Measurements from ENCODE around the gene PNMA8A.
"Not testable (repeated sequence)": the region's sequence is repeated elsewhere in the genome, so short reads cannot be mapped to it uniquely, and the experiment has no call there.

The PNMA8A gene

DNA sequence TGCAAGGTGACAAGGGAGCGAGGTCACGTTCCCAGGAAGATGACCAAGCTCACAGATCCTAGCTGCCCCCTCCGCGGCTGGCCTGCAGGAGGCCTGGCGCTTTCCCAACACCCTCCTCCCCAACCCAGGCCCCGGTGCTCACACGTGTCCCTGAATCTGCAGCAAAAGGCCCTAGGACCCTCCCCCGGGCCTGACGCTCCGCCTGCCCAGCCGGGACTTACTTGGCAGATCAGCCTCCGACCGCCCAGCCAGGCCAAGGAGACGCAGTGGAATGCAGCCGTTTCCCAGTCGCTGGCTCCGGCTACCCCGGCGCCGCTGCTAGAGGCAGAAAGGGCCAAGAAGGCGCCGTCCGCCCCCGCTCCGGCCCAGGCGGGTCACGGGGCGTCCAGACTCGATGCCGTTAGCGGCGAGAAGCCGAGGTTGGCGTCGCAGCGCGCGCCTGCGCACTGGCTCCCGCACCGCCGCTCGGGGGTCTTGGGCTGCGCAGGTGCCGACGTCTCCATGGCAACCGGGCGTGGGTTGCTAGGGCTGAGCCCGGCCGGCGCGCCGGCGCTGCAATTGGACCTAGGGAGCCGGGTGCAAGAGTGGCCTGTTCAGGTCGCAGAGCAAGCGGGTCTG is at the start of gene PNMA8A:
Gene PNMA8A (minus strand): TSS at position 448 of the 618 bp plus-strand sequence. CDS start 528 bp downstream, outside the sequence.
- peak within 1 kb of the TSS; percentile 74 for H3K4me3 ChIP-seq (ENCODE audit: low read depth, low read length)

DNA sequence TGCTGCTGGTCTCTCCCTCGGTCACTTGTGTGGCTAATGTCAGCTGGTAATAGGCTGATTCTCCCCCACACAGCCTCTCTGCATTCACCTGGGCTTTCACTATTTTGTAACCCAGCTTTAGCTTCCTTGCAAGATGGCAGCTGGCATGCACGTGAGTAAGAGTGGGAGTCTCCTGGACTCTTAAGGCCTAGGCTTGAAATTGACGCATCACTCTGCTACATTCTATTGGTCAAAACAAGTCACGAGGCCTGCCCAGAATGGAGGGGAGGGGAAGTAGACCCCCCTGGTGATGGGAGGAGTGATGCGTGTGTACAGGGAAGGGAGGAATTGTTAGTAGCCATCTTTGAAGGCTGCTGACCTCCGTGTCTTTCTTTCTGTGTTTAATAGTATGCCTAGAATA is 49.3 kb upstream of the PNMA8A start:
- H3K4me3 ChIP-seq (ENCODE audit: low read depth, low read length), result no peak overlapping the region

- H3K4me3 ChIP-seq (ENCODE audit: low read depth, low read length), result no peak overlapping the region
These were observed 46.1 kb upstream of the PNMA8A start for GRCh38 chr19:46517471-46517870.

- H3K4me3 ChIP-seq (ENCODE audit: low read depth, low read length), result no peak overlapping the region
These were observed 44.6 kb upstream of the PNMA8A start for GRCh38 chr19:46515879-46516350.

- no peak overlapping the region for H3K4me3 ChIP-seq (ENCODE audit: low read depth, low read length)
These were observed 43.9 kb upstream of the PNMA8A start for GRCh38 chr19:46515290-46515609.

GRCh38 chr19:46514589-46515289 is 43.4 kb upstream of the PNMA8A start:
- H3K4me3 ChIP-seq (ENCODE audit: low read depth, low read length), result no peak overlapping the region

GRCh38 chr19:46513461-46514236 is 42.3 kb upstream of the PNMA8A start:
- no peak overlapping the region for H3K4me3 ChIP-seq (ENCODE audit: low read depth, low read length)

DNA sequence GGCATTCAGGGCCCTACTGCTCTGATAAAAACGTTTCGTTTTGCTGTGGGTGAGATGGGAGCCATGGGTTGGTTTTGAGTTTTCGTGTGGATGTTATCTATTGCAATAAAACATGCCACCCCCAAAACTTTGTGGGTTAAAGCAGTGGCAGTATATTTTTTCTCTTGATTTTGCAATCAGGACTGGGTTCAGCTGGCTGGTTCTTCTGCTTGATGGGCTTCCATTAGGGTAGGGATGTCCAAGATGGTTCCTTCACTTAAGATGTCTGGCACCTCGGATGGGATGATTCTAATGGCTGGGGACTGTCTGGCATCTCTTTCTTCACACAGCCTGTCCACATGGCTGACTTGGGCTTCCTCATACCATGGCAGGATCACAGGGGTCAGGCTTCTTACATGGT is 39.9 kb upstream of the PNMA8A start:
- H3K4me3 ChIP-seq (ENCODE audit: low read depth, low read length), result no peak overlapping the region

DNA sequence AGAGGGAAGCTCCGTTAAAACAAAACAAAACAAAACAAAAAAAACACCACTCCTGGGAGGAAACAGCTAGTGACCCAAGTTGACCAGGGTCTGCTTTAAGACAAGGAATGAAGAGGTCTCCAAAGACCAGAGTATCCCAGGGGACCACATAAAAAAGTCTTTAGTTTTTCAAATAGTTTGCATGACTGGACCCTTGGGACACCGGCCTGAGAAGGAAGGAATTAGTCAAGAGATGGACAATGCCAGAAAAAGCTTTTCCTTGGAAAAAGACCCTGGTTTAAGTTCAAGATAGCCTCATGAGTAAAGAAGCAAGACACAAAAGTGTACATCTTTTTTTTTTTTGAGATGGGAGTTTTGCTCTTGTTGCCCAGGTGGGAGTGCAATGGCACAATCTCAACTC is 36.8 kb upstream of the PNMA8A start:
- no peak overlapping the region for H3K4me3 ChIP-seq (ENCODE audit: low read depth, low read length)

GRCh38 chr19:46503848-46504453 is 32.6 kb upstream of the PNMA8A start:
- H3K4me3 ChIP-seq (ENCODE audit: low read depth, low read length), result no peak overlapping the region

DNA sequence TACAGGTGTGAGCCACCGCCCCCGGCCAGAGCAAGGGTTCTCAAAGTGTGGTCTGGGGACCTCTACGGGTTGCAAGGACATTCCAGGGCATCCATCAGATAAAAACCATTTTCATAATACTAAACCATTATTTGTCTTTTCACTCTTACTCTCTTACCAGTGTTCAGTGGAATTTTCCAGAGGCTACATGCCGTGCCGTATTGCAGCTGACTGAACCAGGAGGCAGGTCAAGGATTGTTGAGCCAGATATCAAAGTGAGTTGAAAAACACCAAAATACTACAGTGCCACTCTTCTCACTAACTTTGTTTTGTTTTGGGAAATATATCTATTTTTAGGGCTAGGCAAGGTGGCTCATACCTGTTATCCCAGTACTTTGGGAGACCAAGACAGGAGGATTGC is 31.5 kb upstream of the PNMA8A start:
- H3K4me3 ChIP-seq (ENCODE audit: low read depth, low read length), result no peak overlapping the region

DNA sequence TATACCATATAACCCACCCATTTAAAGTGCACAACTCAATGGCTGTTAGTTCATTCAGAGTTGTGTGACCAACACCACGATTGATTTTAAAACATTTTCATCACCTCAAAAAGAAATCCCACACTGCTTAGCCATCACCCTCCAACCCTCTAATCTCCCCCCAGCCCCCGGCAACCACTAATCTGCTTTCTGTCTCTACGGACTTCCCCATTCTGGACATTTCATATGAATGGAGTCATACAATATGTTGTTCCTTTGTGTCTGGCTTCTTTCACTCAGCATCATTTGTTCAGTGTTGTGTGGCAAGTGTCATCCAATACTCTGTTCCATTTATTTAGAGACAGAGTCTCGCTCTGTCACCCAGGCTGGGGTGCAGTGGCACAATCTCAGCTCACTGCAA is 28.3 kb upstream of the PNMA8A start:
- H3K4me3 ChIP-seq (ENCODE audit: low read depth, low read length), result no peak overlapping the region

GRCh38 chr19:46497773-46498172 is 26.4 kb upstream of the PNMA8A start:
- H3K4me3 ChIP-seq (ENCODE audit: low read depth, low read length), result no peak overlapping the region

- H3K4me3 ChIP-seq (ENCODE audit: low read depth, low read length), result not testable (repeated sequence)
These were observed 25.5 kb upstream of the PNMA8A start for GRCh38 chr19:46496886-46497285.

DNA sequence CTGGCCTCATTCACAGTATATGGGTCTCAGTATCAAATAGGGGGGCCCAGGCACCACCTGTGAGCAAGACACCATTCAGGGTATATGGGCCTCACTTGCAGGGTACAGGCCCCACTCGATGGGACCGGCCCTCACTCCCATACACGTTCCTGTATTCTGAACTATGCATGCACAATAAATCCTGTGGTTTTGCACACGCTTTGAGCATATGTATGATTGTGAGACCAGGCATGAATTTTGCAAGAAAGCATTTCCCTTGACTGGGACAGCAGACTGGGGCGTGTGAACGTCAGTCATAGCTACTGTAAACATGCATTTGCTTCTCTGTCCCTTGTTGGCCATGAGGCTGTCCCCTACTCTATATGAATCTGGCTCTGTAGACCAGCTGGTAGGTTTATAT is 24.9 kb upstream of the PNMA8A start:
- no peak overlapping the region for H3K4me3 ChIP-seq (ENCODE audit: low read depth, low read length)

DNA sequence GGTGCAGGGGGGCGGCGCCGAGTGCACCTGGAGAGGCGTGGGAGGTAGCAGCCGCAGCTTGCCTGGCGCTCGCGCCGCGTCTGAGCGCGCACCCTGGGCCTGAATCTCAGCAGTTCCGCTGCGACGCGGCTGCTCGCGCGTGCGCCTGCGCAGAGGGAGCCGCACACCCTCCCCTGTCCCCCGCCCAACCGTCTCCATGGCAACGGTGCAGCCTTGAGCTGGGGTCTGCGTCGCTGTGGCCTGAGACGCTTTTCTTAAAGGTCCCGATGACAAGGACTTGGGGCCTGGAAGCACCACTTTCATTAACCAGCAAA is 24.4 kb upstream of the PNMA8A start, which contains the start of gene PNMA8B:
Gene PNMA8B (minus strand): TSS at position 82 of the 314 bp plus-strand sequence. CDS start 402 bp downstream, outside the sequence.
- peak within 1 kb of the TSS; percentile 18 for H3K4me3 ChIP-seq (ENCODE audit: low read depth, low read length)

DNA sequence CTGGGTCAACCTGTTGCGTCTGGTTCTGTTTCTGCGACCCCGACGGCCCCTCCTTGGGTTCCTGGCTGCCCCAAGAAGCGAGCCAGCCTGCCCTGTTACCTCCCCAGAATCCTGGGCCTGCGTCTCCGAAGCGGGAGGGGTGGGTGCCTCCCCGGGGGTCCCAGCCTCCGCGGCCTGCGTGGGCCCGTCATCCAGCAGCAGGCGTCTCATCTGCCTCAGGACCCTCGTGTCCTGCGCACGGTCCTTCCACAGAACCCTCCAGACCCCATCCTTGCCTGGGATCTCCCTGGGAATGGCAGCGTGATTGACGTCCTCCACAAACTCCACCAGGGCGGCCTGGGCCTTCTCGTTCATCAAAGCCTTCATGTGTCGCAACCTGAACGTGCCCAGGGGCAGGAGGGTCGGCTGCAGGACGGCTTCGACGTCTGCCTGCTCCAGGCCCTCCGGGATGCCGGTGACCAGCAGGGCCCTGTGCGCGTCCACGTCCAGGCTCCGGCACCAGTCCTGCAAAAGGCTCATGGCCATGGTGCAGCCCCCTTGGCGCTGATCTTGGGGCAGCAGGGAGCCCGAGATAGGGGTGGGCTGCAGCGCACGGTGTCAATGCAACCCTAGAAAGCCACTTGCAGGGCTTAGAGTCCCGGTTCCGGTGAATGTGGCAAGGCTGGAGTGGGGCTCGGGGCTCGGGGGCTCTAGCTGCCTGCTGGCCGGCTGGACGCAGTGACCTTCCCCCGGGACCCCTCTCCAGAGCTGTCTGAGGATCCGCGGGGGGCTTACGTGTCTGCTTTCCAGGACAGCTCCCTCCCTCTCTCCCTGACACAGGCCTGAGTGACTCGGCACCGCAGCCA is 23.8 kb upstream of the PNMA8A start:
- H3K4me3 ChIP-seq (ENCODE audit: low read depth, low read length), result peak overlapping the region; percentile 18

DNA sequence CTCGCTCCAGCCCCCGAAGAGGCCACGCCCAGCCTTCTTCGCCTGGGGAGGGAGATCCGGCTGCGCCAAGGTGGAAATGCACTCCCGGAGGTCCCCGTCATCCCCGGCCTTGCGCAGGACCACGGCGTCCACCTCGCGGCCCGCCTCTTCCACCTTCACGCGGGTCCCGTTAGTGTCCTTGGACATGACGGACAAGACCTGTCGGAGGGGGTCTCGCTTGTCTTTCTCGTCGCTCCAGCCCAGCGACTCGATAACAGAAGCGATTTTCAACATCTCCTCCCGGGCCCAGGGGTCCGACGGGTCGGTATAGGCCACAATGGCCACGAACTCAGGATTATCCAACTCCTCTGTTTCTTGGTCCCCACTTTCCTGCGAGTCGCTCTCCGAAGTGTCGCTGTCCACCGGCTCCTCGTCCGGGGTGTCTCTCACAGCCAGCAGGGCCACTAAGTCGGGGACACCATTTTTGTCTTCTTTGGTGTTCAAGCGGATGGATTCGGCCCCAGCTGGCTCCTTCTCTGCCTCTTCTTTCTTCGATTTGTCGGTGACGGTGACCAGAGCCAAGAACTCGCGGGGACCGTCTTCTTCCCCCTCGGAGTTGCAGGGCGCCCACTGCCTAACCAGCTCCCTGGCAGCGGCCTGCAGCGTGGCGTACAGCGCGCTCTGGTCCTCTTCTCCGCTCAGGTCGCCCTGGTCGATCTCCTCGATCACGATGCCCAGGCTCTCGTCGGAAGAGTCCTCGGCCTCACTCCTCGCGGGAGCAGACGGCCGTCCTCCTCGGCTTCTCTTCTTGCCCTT is 23.0 kb upstream of the PNMA8A start:
- H3K4me3 ChIP-seq (ENCODE audit: low read depth, low read length), result no peak overlapping the region

DNA sequence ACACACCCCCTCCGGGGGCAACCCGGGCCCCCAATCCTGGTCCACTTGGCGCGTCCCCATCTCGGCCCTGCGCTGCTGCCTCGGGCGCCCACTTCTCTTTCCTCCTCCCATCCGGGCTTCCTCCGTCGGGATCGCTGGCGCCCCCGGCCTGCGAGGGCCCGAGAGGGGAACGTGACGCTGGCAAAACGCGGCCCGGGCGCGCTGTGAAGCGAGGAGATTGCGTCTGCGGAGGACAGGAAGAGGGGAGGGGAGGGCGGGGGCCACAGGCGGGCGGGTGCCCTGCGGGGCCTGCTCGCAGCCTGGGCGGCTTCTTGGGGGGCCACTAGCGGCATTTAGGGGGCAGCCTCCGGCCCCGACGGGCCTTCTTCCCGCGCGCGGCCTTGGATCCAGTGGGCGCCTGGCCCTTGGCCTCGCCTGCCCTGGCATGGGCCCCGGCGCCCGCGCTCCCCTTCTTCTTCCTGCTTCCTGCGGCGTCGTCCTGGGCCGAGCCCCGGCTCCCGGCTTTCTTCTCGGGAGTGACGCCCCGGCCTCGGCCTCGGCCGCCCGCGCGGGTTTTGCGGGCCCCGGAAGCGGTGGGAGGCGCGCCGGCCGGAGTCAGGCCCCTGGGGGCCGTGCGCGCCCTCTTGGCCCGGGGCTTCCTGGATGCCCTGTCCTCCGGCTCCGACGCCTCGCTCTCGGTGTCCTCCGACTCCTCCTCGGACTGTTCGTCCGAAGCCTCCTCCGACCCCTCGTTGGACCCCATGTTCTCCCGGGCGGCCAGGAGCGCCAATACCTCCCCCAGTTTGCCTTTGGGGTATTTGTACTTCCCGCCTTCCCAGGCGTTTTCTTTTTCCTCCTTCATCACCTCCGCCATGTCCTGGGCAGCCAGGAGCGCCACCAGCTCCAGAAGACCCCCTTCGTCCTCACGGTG is 22.1 kb upstream of the PNMA8A start:
- H3K4me3 ChIP-seq (ENCODE audit: low read depth, low read length), result no peak overlapping the region
